ENCODE results near the gene NUP42. TPM values are rescaled to one million over a fixed set of nuclear protein-coding genes. Genes with fewer than 3 reads are reported as not detected.
A peak's percentile ranks its signal among the peaks of the same experiment; 100 is the strongest.

NUP42 gene
- total and polyA plus RNA-seq, 9 of the 15 experiments (the other 6 are each of a cell fraction or from before 2014, with no cell fraction given): 41.8 to 86.4 (median 71.2) TPM

DNA sequence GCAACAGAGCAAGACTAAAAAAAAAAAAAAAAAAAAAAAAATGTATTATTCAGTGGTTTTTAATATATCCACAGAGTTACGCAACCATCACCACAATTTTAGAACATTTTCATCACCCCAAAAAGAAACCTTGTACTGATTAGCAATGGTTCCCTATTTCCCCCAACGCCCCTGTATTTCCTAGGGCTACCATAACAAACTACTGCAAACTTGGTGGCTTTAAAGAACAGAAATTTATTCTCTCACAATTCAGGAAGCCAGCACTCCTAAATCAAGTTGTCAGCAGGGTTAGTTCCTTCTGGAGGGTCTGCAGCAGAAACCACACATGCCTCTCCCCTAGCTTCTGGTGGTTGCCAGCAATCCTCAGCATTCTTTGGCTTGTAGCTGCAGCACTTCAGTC is 5.9 kb upstream of the NUP42 start:
- Histone ChIP-seq H3K9me1 (ENCODE audit: control insufficient read depth, insufficient read depth, low read length) (no peaks in the 10 kb centered on the region), H3K36me3 (ENCODE audit: control insufficient read depth, insufficient read depth, low read length) (no peaks in the 10 kb centered on the region), H3K27ac (ENCODE audit: extremely low read depth, low read depth, low read length) (no peak overlapping the region), H3K4me2 (ENCODE audit: insufficient read depth, low read length) (no peak overlapping the region), H3K9me3 (replicated peaks; ENCODE audit: control insufficient read depth, insufficient read depth, low read depth, low read length) (no peaks in the 10 kb centered on the region), H3K4me1 (replicated peaks in 1 of 2; ENCODE audit: control insufficient read depth in 2 of 2, insufficient read depth in 2 of 2, low read length in 2 of 2) (peaks cover 1 to 3% of the 10 kb centered on the region in 2 experiments; a peak in 1 of 5 replicates), H3K4me3 (no peak overlapping the region), H2AFZ (ENCODE audit: low read depth, low read length) (no peak overlapping the region), H3K27me3 (ENCODE audit: control insufficient read depth in 2 of 2, insufficient read depth in 2 of 2, low read length in 2 of 2) (no peaks in the 10 kb centered on the region), H3K9ac (ENCODE audit: insufficient read depth in 1 of 2, low read depth in 2 of 2, low read length in 2 of 2) (no peak overlapping the region), H4K20me1 (replicated peaks; ENCODE audit: control insufficient read depth, insufficient read depth, low read length) (no peaks in the 10 kb centered on the region), H3K79me2 (ENCODE audit: control insufficient read depth, insufficient read depth, low read length) (peaks cover 6% of the 10 kb centered on the region; the same call in 2 of the 3 replicates)
- no TSS peak for BruUV-seq (replicated peaks)
- no peak for DNase-seq (ENCODE audit: extremely low read depth in 1 of 4, low spot score in 3 of 4)
- ChIA-PET POLR2A (no interaction called here), CTCF (ENCODE audit: low intra/inter-chr PET ratio) (no interaction called here)
- intact Hi-C loops (cut with micrococcal nuclease) (no loop called here), in situ Hi-C loops (cut with MboI) (no loop called here)
- FAIRE-seq: no peak
- peak; percentile 73 for TF ChIP-seq CEBPB (tag; IDR thresholded peaks at IDR 0.05)
- no peak for TF ChIP-seq RAD51 (IDR thresholded peaks at IDR 0.05; ENCODE audit: borderline replicate concordance, low read depth)
- TF ChIP-seq CEBPG (CRISPR knock-in tag; IDR thresholded peaks at IDR 0.05): no peak
- peak in 1 of 2 experiments; percentile 79; a peak in 2 of 4 replicates for TF ChIP-seq CEBPG (tag; conservative IDR thresholded peaks at IDR 0.05 in 1 of 2, IDR thresholded peaks at IDR 0.05 in 1 of 2)
- ATAC-seq: no peak; the same call in 2 of the 3 replicates
- WGBS (ENCODE audit: insufficient coverage, low coverage, missing lambda C conversion rate): 89% methylated on average over 2 of the region's 2 CpGs

DNA sequence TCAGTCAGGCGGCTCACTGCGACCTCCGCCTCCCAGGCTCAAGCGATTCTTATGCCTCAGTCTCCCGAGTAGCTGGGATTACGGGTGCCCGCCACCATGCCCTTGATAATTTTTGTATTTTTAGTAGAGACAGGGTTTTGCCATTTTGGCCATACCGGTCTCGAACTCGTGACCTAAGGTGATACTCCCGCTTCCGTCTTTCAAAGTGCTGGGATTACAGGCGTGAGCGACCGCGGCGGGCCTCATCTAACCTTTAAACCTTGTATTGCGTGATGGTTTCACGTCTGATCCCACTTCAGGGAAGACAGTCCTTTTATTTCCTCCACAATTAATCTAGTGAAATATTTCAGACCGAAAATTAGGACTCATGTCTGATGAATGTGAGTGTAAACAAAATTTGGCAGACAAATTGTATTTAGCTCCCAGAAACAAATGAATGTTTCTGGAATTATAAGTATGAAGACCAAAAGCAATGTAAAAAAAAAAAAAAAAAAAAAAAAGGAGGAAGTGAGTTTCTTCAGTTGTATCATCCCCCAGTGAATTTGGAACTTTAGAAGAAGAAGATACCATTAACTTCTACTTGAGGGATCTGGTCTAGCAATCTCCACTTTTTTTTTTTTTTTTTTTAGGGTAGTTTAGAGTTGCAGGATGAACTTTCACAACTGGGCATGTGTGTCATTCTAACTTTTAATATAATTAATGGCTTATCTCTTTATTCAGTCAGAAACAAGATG is 1.6 kb downstream of the NUP42 start:
- Histone ChIP-seq H4K20me1 (replicated peaks; ENCODE audit: control insufficient read depth, insufficient read depth, low read length) (no peaks in the 10 kb centered on the region), H3K79me2 (ENCODE audit: control insufficient read depth, insufficient read depth, low read length) (peaks cover 77% of the 10 kb centered on the region), H3K4me1 (replicated peaks in 1 of 2; ENCODE audit: control insufficient read depth in 2 of 2, insufficient read depth in 2 of 2, low read length in 2 of 2) (peaks cover 8 to 9% of the 10 kb centered on the region in 2 experiments), H3K36me3 (ENCODE audit: control insufficient read depth, insufficient read depth, low read length) (peaks cover 46% of the 10 kb centered on the region), H3K4me3 (peak overlapping the region; percentile 82), H3K4me2 (ENCODE audit: insufficient read depth, low read length) (peak overlapping the region; percentile 88), H3K27ac (ENCODE audit: extremely low read depth, low read depth, low read length) (peak overlapping the region; percentile 83), H3K9me1 (ENCODE audit: control insufficient read depth, insufficient read depth, low read length) (no peaks in the 10 kb centered on the region), H3K27me3 (ENCODE audit: control insufficient read depth in 2 of 2, insufficient read depth in 2 of 2, low read length in 2 of 2) (no peaks in the 10 kb centered on the region), H3K9ac (ENCODE audit: insufficient read depth in 1 of 2, low read depth in 2 of 2, low read length in 2 of 2) (peak overlapping the region; percentile 89 to 91), H3K9me3 (replicated peaks; ENCODE audit: control insufficient read depth, insufficient read depth, low read depth, low read length) (no peaks in the 10 kb centered on the region), H2AFZ (ENCODE audit: low read depth, low read length) (no peak overlapping the region)
- ChIA-PET CTCF (ENCODE audit: low intra/inter-chr PET ratio) (interaction anchor here (2.2 kb wide), 1 partner anchor 78 kb away, joined by 9 read pairs; no protein-coding TSS in a partner anchor), POLR2A (interaction anchor here (0.7 to 1.8 kb wide), 3 partner anchors 10 to 22 kb away, joined by 3 to 9 read pairs (median 6); no protein-coding TSS in a partner anchor)
- BruUV-seq (replicated peaks): no TSS peak
- intact Hi-C loops (cut with micrococcal nuclease): loop anchor here (2.0 to 10.0 kb wide), 3 partner anchors 77 to 341 kb away; no protein-coding TSS in a partner anchor
- peak; percentile 60 for FAIRE-seq
- 2% methylated on average over 20 of the region's 20 CpGs for WGBS (ENCODE audit: insufficient coverage, low coverage, missing lambda C conversion rate)
- in situ Hi-C loops (cut with MboI): no loop called here
- peak in 1 of 4 experiments; percentile 63 for DNase-seq (ENCODE audit: extremely low read depth in 1 of 4, low spot score in 3 of 4)
- ATAC-seq: 0 out of 3 replicates have a peak, but pooled peaks have one; percentile 3
- TF ChIP-seq ZZZ3 (IDR thresholded peaks at IDR 0.05) (no peak), GABPA (tag; conservative IDR thresholded peaks at IDR 0.05; ENCODE audit: low read depth) (0 out of 2 replicates have a peak, but pooled peaks have one; percentile 10), ZNF384 (IDR thresholded peaks at IDR 0.05; ENCODE audit: low read depth, low read length) (peak; percentile 59; the same call in 1 of the 2 replicates), LEF1 (IDR thresholded peaks at IDR 0.05) (peak; percentile 10; the same call in 1 of the 2 replicates), CREB3L1 (IDR thresholded peaks at IDR 0.05; ENCODE audit: borderline replicate concordance, low read depth) (no peak), SIN3A (IDR thresholded peaks at IDR 0.05; ENCODE audit: borderline replicate concordance in 2 of 2, control insufficient read depth in 1 of 2, low read depth in 2 of 2, low read length in 2 of 2) (peak in 1 of 2 experiments; percentile 20; a peak in 1 of 4 replicates), BRCA1 (IDR thresholded peaks at IDR 0.05) (no peak), BRCA1 (CRISPR knock-in tag; IDR thresholded peaks at IDR 0.05) (no peak)
